Transverse colon (tissue), 4 donors: Measurements from ENCODE around the gene OR52N5. TPM values are rescaled to one million over a fixed set of nuclear protein-coding genes. Genes with fewer than 3 reads are reported as not detected.

ENCODE experiments used
- DNase-seq: peaks from one replicate; pipeline ENCODE4 v3.0.0-alpha.2; 2019
- H3K27ac ChIP-seq, 4 donors: fragments of 200-600 bp; sonication (generic); 2 replicates each; pipeline ENCODE4 v1.5.1; 2016 to 2018; ENCODE audit warnings: inconsistent platforms in 4 of 4
- H3K27me3 ChIP-seq: fragments of 200-600 bp; sonication (generic); 2 replicates; pipeline ENCODE4 v1.5.1; 2017; ENCODE audit warnings: inconsistent platforms
- H3K36me3 ChIP-seq, 4 donors: fragments of 200-600 bp; sonication (generic); 2 replicates each; pipeline ENCODE4 v1.5.1; 2017 to 2019; ENCODE audit warnings: inconsistent platforms in 4 of 4
- H3K4me1 ChIP-seq, 4 donors: fragments of 200-600 bp; sonication (generic); 2 replicates each; pipeline ENCODE4 v1.5.1; 2017 to 2020; ENCODE audit warnings: inconsistent platforms in 4 of 4
- H3K4me3 ChIP-seq, 4 donors: fragments of 200-600 bp; sonication (generic); 1 replicate in 1 of 4; 2 replicates in 3 of 4; pipeline versions ENCODE4 v1.5.1 to v1.6.1; 2017 to 2019; ENCODE audit warnings: inconsistent platforms in 4 of 4
- H3K9me3 ChIP-seq, 2 donors: fragments of 200-600 bp; sonication (generic); 2 replicates each; pipeline ENCODE4 v1.5.1; 2017 to 2019; ENCODE audit warnings: inconsistent platforms in 2 of 2
- EP300 ChIP-seq: sonication (generic); formaldehyde crosslinking; IDR thresholded peaks from one replicate; pipeline ENCODE4 v1.6.1; 2017; ENCODE audit warnings: antibody characterized with exemption, low read depth
- POLR2A ChIP-seq: fragments of 450-650 bp; IDR thresholded peaks from one replicate; pipeline ENCODE4 v1.6.1; 2016; ENCODE audit warnings: antibody characterized with exemption, mild to moderate bottlenecking, moderate library complexity
- POLR2AphosphoS5 ChIP-seq, 3 donors: sonication (generic); formaldehyde crosslinking; IDR thresholded peaks; one replicate each; pipeline ENCODE4 v1.6.1; 2016; ENCODE audit warnings: antibody characterized with exemption in 3 of 3
- WGBS, 2 donors: methylation state at CpG; one replicate each; pipeline ENCODE4 v1.1.5; 2018; ENCODE audit warnings: low coverage in 1 of 2; 5-methylcytosine and 5-hydroxymethylcytosine counted together
- in situ Hi-C, 4 donors: fragments of 200-750 bp; cut with MboI; loops; one replicate each; pipeline versions ENCODE4 v1.15.0 to v1.15.1; 2017; ENCODE audit warnings: low sequenced_read_pairs in 3 of 4, low pct_ligation_motif_present in 1 of 4, low pct_unique_long_range_greater_than_20kb in 1 of 4
- intact Hi-C: fragments of 100-400 bp; cut with DNase I; formaldehyde crosslinking; loops from one replicate; pipeline ENCODE4 v1.15.1; 2023; ENCODE audit warnings: low total_unique reads
- total RNA-seq, 4 donors: library from RNA; depleted of rRNA; stranded (reverse); fragments of >200 nt; gene quantifications; one replicate each; pipeline ENCODE4 v1.1.0, GENCODE V29; 2016
- TF ChIP-seq, protein P1 (sequence below), 5 experiments: fragments of 200-600 bp in 3 of 5; fragments of 450-650 bp in 2 of 5; sonication (generic) in 3 of 5; IDR thresholded peaks; 1 replicate in 2 of 5; 2 replicates in 3 of 5; pipeline ENCODE4 v1.5.1; 2016 to 2017; ENCODE audit warnings: antibody characterized with exemption in 5 of 5, inconsistent platforms in 3 of 5, mild to moderate bottlenecking in 2 of 5, moderate library complexity in 1 of 5

OR52N5 gene
- total RNA-seq, 4 donors from 2014 or later = 1.1 TPM; not detected in 3

DNA sequence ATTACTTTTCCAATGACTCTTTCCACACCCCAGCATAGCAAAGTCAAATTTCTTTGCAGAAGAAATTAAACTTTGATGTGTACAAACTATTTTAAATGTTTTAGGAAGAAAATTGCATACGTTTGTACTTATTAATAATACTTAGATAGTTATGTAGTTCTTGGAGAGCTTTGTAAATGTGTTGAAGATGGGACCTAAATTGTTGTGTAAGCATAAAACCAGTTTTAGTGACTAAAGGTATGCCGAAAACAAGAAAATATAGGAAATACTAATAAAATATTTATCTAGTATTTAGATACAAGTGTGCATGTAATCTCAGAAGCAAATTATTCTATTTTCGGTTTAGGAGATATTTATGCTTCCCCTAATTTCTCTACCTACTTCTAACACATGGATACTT is 33.3 kb downstream of the OR52N5 start:
- Histone ChIP-seq H3K4me1 (no peaks in the 10 kb centered on the region), H3K27ac (no peak overlapping the region), H3K27me3 (no peaks in the 10 kb centered on the region), H3K9me3 (no peaks in the 10 kb centered on the region), H3K36me3 (no peaks in the 10 kb centered on the region), H3K4me3 (no peak overlapping the region)
- DNase-seq = no peak
- in situ Hi-C loops = no loop called here
- 79 to 85% methylated on average over 3 of the region's 3 CpGs for WGBS, 2 donors
- intact Hi-C loops = no loop called here
- TF ChIP-seq EP300 = no peak
- no peak for TF ChIP-seq POLR2AphosphoS5 (IDR thresholded peaks at IDR 0.05)
- TF ChIP-seq, protein P1, sequence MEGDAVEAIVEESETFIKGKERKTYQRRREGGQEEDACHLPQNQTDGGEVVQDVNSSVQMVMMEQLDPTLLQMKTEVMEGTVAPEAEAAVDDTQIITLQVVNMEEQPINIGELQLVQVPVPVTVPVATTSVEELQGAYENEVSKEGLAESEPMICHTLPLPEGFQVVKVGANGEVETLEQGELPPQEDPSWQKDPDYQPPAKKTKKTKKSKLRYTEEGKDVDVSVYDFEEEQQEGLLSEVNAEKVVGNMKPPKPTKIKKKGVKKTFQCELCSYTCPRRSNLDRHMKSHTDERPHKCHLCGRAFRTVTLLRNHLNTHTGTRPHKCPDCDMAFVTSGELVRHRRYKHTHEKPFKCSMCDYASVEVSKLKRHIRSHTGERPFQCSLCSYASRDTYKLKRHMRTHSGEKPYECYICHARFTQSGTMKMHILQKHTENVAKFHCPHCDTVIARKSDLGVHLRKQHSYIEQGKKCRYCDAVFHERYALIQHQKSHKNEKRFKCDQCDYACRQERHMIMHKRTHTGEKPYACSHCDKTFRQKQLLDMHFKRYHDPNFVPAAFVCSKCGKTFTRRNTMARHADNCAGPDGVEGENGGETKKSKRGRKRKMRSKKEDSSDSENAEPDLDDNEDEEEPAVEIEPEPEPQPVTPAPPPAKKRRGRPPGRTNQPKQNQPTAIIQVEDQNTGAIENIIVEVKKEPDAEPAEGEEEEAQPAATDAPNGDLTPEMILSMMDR (IDR thresholded peaks at IDR 0.05) = no peak

- no peaks in the 10 kb centered on the region for H3K9me3 ChIP-seq
- no peak overlapping the region for H3K4me3 ChIP-seq
- H3K36me3 ChIP-seq = no peaks in the 10 kb centered on the region
- 62% methylated on average over 3 of the region's 3 CpGs for WGBS, 2 donors
- DNase-seq = no peak
- no peaks in the 10 kb centered on the region for H3K4me1 ChIP-seq
- TF ChIP-seq EP300 = no peak
- TF ChIP-seq, protein P1 (IDR thresholded peaks at IDR 0.05) = no peak
- no peak for TF ChIP-seq POLR2AphosphoS5 (IDR thresholded peaks at IDR 0.05)
- TF ChIP-seq POLR2A = no peak
- no peaks in the 10 kb centered on the region for H3K27me3 ChIP-seq
- in situ Hi-C loops (no loop called here), intact Hi-C loops (no loop called here)
- no peak overlapping the region for H3K27ac ChIP-seq
These were observed 36.5 kb downstream of the OR52N5 start for GRCh38 chr11:5746614-5747013.

- 30 to 31% methylated on average over 1 of the region's 1 CpG for WGBS, 2 donors
- H3K36me3 ChIP-seq = no peaks in the 10 kb centered on the region
- in situ Hi-C loops = no loop called here
- TF ChIP-seq POLR2A (no peak), EP300 (no peak), POLR2AphosphoS5 (IDR thresholded peaks at IDR 0.05) (no peak)
- TF ChIP-seq, protein P1 (IDR thresholded peaks at IDR 0.05) = no peak
- no peak for DNase-seq
- H3K4me3 ChIP-seq = no peak overlapping the region
- intact Hi-C loops = no loop called here
- no peaks in the 10 kb centered on the region for H3K4me1 ChIP-seq
- no peak overlapping the region for H3K27ac ChIP-seq
- H3K9me3 ChIP-seq = no peaks in the 10 kb centered on the region
- H3K27me3 ChIP-seq = no peaks in the 10 kb centered on the region
These were observed 44.7 kb downstream of the OR52N5 start for GRCh38 chr11:5738431-5738830.

GRCh38 chr11:5737670-5738392 is 45.3 kb downstream of the OR52N5 start:
- H3K27me3 ChIP-seq = no peaks in the 10 kb centered on the region
- WGBS, 2 donors = 66 to 88% methylated on average over 4 to 6 of the region's 6 CpGs
- no peak overlapping the region for H3K27ac ChIP-seq
- TF ChIP-seq POLR2A (no peak), POLR2AphosphoS5 (IDR thresholded peaks at IDR 0.05) (no peak), EP300 (no peak)
- TF ChIP-seq, protein P1 (IDR thresholded peaks at IDR 0.05) = no peak
- H3K36me3 ChIP-seq = no peaks in the 10 kb centered on the region
- in situ Hi-C loops = no loop called here
- no peak overlapping the region for H3K4me3 ChIP-seq
- H3K9me3 ChIP-seq = no peaks in the 10 kb centered on the region
- no peaks in the 10 kb centered on the region for H3K4me1 ChIP-seq
- intact Hi-C loops = no loop called here
- no peak for DNase-seq
